WTC11 (cell line): ENCODE results near the gene CABLES1.

Experiments
- HMGA2 ChIP-seq: fragments of 250-450 bp; sonication (Bioruptor Pico); IDR thresholded peaks from 2 replicates; pipeline ENCODE4 v1.4.0; 2021; ENCODE audit warnings: mild to moderate bottlenecking, moderate library complexity
- ZNF232 ChIP-seq: sonication (generic); formaldehyde crosslinking; IDR thresholded peaks from 2 replicates; pipeline ENCODE4 v1.8.0; 2022; ENCODE audit warnings: mild to moderate bottlenecking, missing genetic modification reagents
- TF ChIP-seq, protein P1 (sequence below): fragments of 200-600 bp; IDR thresholded peaks from 2 replicates; pipeline ENCODE4 v1.8.0; 2022; ENCODE audit warnings: antibody characterized with exemption
- TF ChIP-seq, protein P2 (sequence below): sonication (generic); formaldehyde crosslinking; conservative IDR thresholded peaks from 2 replicates; pipeline ENCODE4 v1.8.1; 2022; ENCODE audit warnings: mild to moderate bottlenecking, missing genetic modification reagents

DNA sequence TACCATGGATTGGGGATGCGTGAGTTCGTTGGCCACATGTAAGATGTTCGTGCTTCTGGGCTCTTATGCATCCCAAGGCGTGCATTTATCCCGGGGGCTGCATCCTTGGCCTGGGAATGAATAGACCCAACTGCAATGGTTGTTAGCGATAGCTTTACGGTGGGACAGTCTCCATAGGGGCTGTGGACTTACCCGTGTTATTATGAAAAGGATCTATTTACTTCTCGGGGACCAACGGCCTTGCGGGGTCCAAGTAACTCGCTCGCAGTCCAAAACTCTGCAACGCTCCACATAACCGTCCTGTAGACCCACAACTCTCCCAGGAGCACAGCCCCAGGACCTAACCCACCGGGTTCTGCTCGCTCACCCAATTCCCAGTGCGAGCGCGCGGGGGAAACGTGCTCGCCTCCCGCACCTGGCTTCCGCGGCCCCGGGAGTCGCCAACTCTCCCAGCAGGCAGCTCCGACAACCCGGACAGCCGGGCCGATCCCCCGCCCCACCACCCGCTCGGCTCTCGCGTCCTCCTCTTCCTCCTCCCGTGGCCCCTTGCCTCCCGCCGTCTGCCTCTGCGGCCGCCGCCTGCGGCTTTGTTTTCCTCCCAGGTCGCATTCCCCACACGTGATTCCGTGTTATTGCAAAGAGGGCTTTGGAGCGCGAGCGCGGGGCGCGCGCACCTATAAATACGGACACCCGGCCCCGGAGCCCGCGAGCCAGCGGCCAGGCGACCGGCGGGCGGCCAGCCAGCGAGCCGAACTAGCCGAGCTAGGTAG, at the start of gene CABLES1:
- TF ChIP-seq, protein P1, sequence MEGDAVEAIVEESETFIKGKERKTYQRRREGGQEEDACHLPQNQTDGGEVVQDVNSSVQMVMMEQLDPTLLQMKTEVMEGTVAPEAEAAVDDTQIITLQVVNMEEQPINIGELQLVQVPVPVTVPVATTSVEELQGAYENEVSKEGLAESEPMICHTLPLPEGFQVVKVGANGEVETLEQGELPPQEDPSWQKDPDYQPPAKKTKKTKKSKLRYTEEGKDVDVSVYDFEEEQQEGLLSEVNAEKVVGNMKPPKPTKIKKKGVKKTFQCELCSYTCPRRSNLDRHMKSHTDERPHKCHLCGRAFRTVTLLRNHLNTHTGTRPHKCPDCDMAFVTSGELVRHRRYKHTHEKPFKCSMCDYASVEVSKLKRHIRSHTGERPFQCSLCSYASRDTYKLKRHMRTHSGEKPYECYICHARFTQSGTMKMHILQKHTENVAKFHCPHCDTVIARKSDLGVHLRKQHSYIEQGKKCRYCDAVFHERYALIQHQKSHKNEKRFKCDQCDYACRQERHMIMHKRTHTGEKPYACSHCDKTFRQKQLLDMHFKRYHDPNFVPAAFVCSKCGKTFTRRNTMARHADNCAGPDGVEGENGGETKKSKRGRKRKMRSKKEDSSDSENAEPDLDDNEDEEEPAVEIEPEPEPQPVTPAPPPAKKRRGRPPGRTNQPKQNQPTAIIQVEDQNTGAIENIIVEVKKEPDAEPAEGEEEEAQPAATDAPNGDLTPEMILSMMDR = no peak
- TF ChIP-seq HMGA2 = no peak
- TF ChIP-seq ZNF232 (CRISPR knock-in tag) = no peak
- TF ChIP-seq, protein P2, sequence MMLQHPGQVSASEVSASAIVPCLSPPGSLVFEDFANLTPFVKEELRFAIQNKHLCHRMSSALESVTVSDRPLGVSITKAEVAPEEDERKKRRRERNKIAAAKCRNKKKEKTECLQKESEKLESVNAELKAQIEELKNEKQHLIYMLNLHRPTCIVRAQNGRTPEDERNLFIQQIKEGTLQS = no peak
